H54 (cell line): ENCODE results near the gene MUC12.

ENCODE experiments used
- DNase-seq: peaks from one replicate; pipeline ENCODE4 v3.0.0; 2011; ENCODE audit warnings: low spot score, mixed read lengths; ENCODE audit not compliant: insufficient read length
- FAIRE-seq: peaks from 3 replicates; lab custom pipeline; 2011; peaks lifted over from hg19 to GRCh38; lab: Jason Lieb, UNC
- POLR2A ChIP-seq: IDR thresholded peaks from 2 replicates; pipeline ENCODE4 v1.6.1; 2011; ENCODE audit warnings: low read depth, mild to moderate bottlenecking, low read length

MUC12 gene

GRCh38 chr7:100947792-100948191 lies 21.6 kb upstream of the MUC12 start:
- no peak for DNase-seq
- FAIRE-seq: no peak
- TF ChIP-seq POLR2A: no peak

GRCh38 chr7:100949227-100949932 lies 20.0 kb upstream of the MUC12 start, which contains the start of gene MUC3A:
Gene MUC3A (plus strand): TSS chr7:100949534. CDS start chr7:100949625, 91 bp downstream.
- TF ChIP-seq POLR2A: no peak
- FAIRE-seq (no peak), DNase-seq (no peak)

- no peak for FAIRE-seq
- no peak for DNase-seq
- TF ChIP-seq POLR2A: no peak
Measured at GRCh38 chr7:100949933-100950443, 19.4 kb upstream of the MUC12 start.

- no peak for FAIRE-seq
- no peak for DNase-seq
- no peak for TF ChIP-seq POLR2A
Measured at GRCh38 chr7:100951172-100951571, 18.2 kb upstream of the MUC12 start.

GRCh38 chr7:100951888-100952560 lies 17.3 kb upstream of the MUC12 start:
- FAIRE-seq: no peak
- TF ChIP-seq POLR2A: no peak
- DNase-seq: no peak

- DNase-seq (no peak), FAIRE-seq (no peak)
- no peak for TF ChIP-seq POLR2A
Measured at GRCh38 chr7:100952641-100953040, 16.7 kb upstream of the MUC12 start.

GRCh38 chr7:100957832-100958421 lies 11.4 kb upstream of the MUC12 start:
- TF ChIP-seq POLR2A: no peak
- no peak for FAIRE-seq
- no peak for DNase-seq

GRCh38 chr7:100959894-100960293 lies 9.5 kb upstream of the MUC12 start:
- no peak for TF ChIP-seq POLR2A
- DNase-seq (no peak), FAIRE-seq (no peak)

GRCh38 chr7:100962537-100962936 lies 6.8 kb upstream of the MUC12 start:
- TF ChIP-seq POLR2A: no peak
- DNase-seq: no peak
- no peak for FAIRE-seq

GRCh38 chr7:100963386-100963785 lies 6.0 kb upstream of the MUC12 start:
- FAIRE-seq: no peak
- no peak for DNase-seq
- TF ChIP-seq POLR2A: no peak

GRCh38 chr7:100963874-100964273 lies 5.5 kb upstream of the MUC12 start:
- DNase-seq (no peak), FAIRE-seq (no peak)
- no peak for TF ChIP-seq POLR2A

- no peak for FAIRE-seq
- no peak for DNase-seq
- TF ChIP-seq POLR2A: no peak
Measured at GRCh38 chr7:100964630-100965029, 4.7 kb upstream of the MUC12 start.

- DNase-seq (no peak), FAIRE-seq (no peak)
- no peak for TF ChIP-seq POLR2A
Measured at GRCh38 chr7:100965045-100965722, 4.2 kb upstream of the MUC12 start.
